Loucy (cell line): ENCODE measurements around the gene ITPRIPL1.

Source experiments
- H2AFZ ChIP-seq: fragments of 200-600 bp; sonication (generic); 2 replicates; pipeline ENCODE4 v1.6.0; 2016; ENCODE audit warnings: antibody characterized with exemption, mild to moderate bottlenecking, low read length, moderate library complexity
- H3F3A ChIP-seq: fragments of 200-600 bp; 2 replicates; pipeline ENCODE4 v1.6.0; 2016; ENCODE audit warnings: antibody characterized with exemption, low read depth, mild to moderate bottlenecking
- H3K27me3 ChIP-seq: fragments of 200-600 bp; sonication (generic); 2 replicates; pipeline ENCODE4 v1.6.1; 2014; ENCODE audit warnings: low read length, mild to moderate bottlenecking; ENCODE audit not compliant: insufficient read depth, poor library complexity, severe bottlenecking
- H3K36me3 ChIP-seq: fragments of 200-600 bp; sonication (generic); 2 replicates; pipeline ENCODE4 v1.6.1; 2016; ENCODE audit warnings: low read length; ENCODE audit not compliant: insufficient read depth
- H3K4me1 ChIP-seq: fragments of 200-600 bp; sonication (generic); 2 replicates; pipeline ENCODE4 v1.5.1; 2014; ENCODE audit warnings: low read length, mild to moderate bottlenecking; ENCODE audit not compliant: insufficient read depth, poor library complexity, severe bottlenecking
- H3K4me2 ChIP-seq: fragments of 200-600 bp; sonication (generic); 2 replicates; pipeline ENCODE4 v1.6.0; 2014; ENCODE audit warnings: antibody characterized with exemption, low read length, low read depth, mild to moderate bottlenecking; ENCODE audit not compliant: poor library complexity, severe bottlenecking
- H3K4me3 ChIP-seq: fragments of 200-600 bp; sonication (generic); 2 replicates; pipeline ENCODE4 v1.5.1; 2014; ENCODE audit warnings: low read length, mild to moderate bottlenecking, mixed read lengths; ENCODE audit not compliant: poor library complexity, severe bottlenecking
- H3K79me2 ChIP-seq: fragments of 200-600 bp; sonication (generic); 2 replicates; pipeline ENCODE4 v1.6.1; 2014; ENCODE audit warnings: low read length; ENCODE audit not compliant: insufficient read depth
- H3K9ac ChIP-seq: fragments of 200-600 bp; sonication (generic); 2 replicates; pipeline ENCODE4 v1.6.0; 2014; ENCODE audit warnings: mild to moderate bottlenecking, low read depth, low read length, moderate library complexity; ENCODE audit not compliant: poor library complexity, severe bottlenecking
- H3K9me2 ChIP-seq: fragments of 200-600 bp; sonication (generic); replicated peaks from 2 replicates; pipeline ENCODE4 v1.6.1; 2016; ENCODE audit warnings: low read depth, low read length, mixed read lengths
- H3K9me3 ChIP-seq: fragments of 200-600 bp; sonication (generic); 2 replicates; pipeline ENCODE4 v1.6.1; 2014; ENCODE audit warnings: mild to moderate bottlenecking, antibody characterized with exemption, low read length, low read depth; ENCODE audit not compliant: insufficient read depth
- H4K20me1 ChIP-seq: fragments of 200-600 bp; sonication (generic); 2 replicates; pipeline ENCODE4 v1.6.0; 2014; ENCODE audit warnings: antibody characterized with exemption, low read length, mild to moderate bottlenecking; ENCODE audit not compliant: insufficient read depth, poor library complexity, severe bottlenecking
- CTCF ChIP-seq: fragments of 200-600 bp; sonication (generic); conservative IDR thresholded peaks from 2 replicates; pipeline ENCODE4 v1.5.1; 2014; ENCODE audit warnings: mild to moderate bottlenecking, antibody characterized with exemption, low read length
- EZH2phosphoT487 ChIP-seq: fragments of 200-600 bp; IDR thresholded peaks from 2 replicates; pipeline ENCODE4 v1.6.1; 2018; ENCODE audit warnings: antibody characterized with exemption, mild to moderate bottlenecking, moderate library complexity, borderline replicate concordance

ITPRIPL1 gene

GRCh38 chr2:96315400-96316071, 9.6 kb upstream of the ITPRIPL1 start:
- no peaks in the 10 kb centered on the region for H3K27me3 ChIP-seq
- H3K36me3 ChIP-seq, result no peaks in the 10 kb centered on the region
- TF ChIP-seq CTCF, result no peak
- no peak for TF ChIP-seq EZH2phosphoT487
- H2AFZ ChIP-seq, result peak overlapping the region; percentile 69
- peaks cover 40% of the 10 kb centered on the region for H3K4me1 ChIP-seq
- H4K20me1 ChIP-seq, result no peaks in the 10 kb centered on the region
- H3K9ac ChIP-seq, result peak overlapping the region; percentile 63
- no peaks in the 10 kb centered on the region for H3K9me2 ChIP-seq
- no peaks in the 10 kb centered on the region for H3F3A ChIP-seq
- H3K9me3 ChIP-seq, result no peaks in the 10 kb centered on the region
- H3K4me3 ChIP-seq, result peak overlapping the region; percentile 63
- H3K79me2 ChIP-seq, result peaks cover 6% of the 10 kb centered on the region
- peak overlapping the region; percentile 68 for H3K4me2 ChIP-seq

GRCh38 chr2:96316999-96317398, 8.1 kb upstream of the ITPRIPL1 start:
- no peaks in the 10 kb centered on the region for H3K36me3 ChIP-seq

GRCh38 chr2:96317584-96317997, 7.5 kb upstream of the ITPRIPL1 start:
- peaks cover 14% of the 10 kb centered on the region for H3K79me2 ChIP-seq
- no peak overlapping the region for H3K4me3 ChIP-seq
- H3F3A ChIP-seq, result no peaks in the 10 kb centered on the region
- H3K9me2 ChIP-seq, result no peaks in the 10 kb centered on the region
- H4K20me1 ChIP-seq, result no peaks in the 10 kb centered on the region
- no peaks in the 10 kb centered on the region for H3K36me3 ChIP-seq
- peaks cover 44% of the 10 kb centered on the region for H3K4me1 ChIP-seq
- TF ChIP-seq CTCF (no peak), EZH2phosphoT487 (no peak)
- no peak overlapping the region for H3K4me2 ChIP-seq
- H2AFZ ChIP-seq, result no peak overlapping the region
- no peak overlapping the region for H3K9ac ChIP-seq
- H3K9me3 ChIP-seq, result no peaks in the 10 kb centered on the region
- H3K27me3 ChIP-seq, result no peaks in the 10 kb centered on the region

More at GRCh38 chr2:96316999-96317398, 8.1 kb upstream of the ITPRIPL1 start:
- no peaks in the 10 kb centered on the region for H3K9me2 ChIP-seq
- H3K27me3 ChIP-seq, result no peaks in the 10 kb centered on the region
- peaks cover 44% of the 10 kb centered on the region for H3K4me1 ChIP-seq
- H3K79me2 ChIP-seq, result peaks cover 14% of the 10 kb centered on the region
- no peaks in the 10 kb centered on the region for H4K20me1 ChIP-seq
- TF ChIP-seq EZH2phosphoT487 (no peak), CTCF (no peak)
- H2AFZ ChIP-seq, result no peak overlapping the region
- no peaks in the 10 kb centered on the region for H3F3A ChIP-seq
- no peaks in the 10 kb centered on the region for H3K9me3 ChIP-seq
- no peak overlapping the region for H3K4me2 ChIP-seq
- H3K4me3 ChIP-seq, result no peak overlapping the region
- no peak overlapping the region for H3K9ac ChIP-seq
